Fibroblast of mammary gland (primary cell): ENCODE results near the gene CASTOR1.

Experiments
- DNase-seq: peaks from one replicate; pipeline ENCODE4 v3.0.0-alpha.2; 2010; ENCODE audit warnings: low read depth
- H3K4me3 ChIP-seq: 2 replicates; pipeline ENCODE4 v1.5.1; 2011; ENCODE audit warnings: low read depth, mild to moderate bottlenecking, low read length, moderate library complexity; ENCODE audit not compliant: control insufficient read depth
- CTCF ChIP-seq: conservative IDR thresholded peaks from 2 replicates; pipeline ENCODE4 v1.5.1; 2011; ENCODE audit warnings: low read depth, low read length, inconsistent platforms; ENCODE audit not compliant: control insufficient read depth, insufficient read depth

The CASTOR1 gene

GRCh38 chr22:30294830-30295229 is 5.5 kb upstream of the CASTOR1 start:
- no peak for TF ChIP-seq CTCF
- no peak for DNase-seq
- H3K4me3 ChIP-seq: no peak overlapping the region

- no peak for TF ChIP-seq CTCF
These were observed 4.8 kb upstream of the CASTOR1 start for GRCh38 chr22:30294066-30294465.

GRCh38 chr22:30293026-30293425 is 3.7 kb upstream of the CASTOR1 start:
- no peak for DNase-seq
- no peak for TF ChIP-seq CTCF
- no peak overlapping the region for H3K4me3 ChIP-seq

More at GRCh38 chr22:30294066-30294465, 4.8 kb upstream of the CASTOR1 start:
- no peak overlapping the region for H3K4me3 ChIP-seq
- DNase-seq: no peak

- no peak for TF ChIP-seq CTCF
- H3K4me3 ChIP-seq: no peak overlapping the region
- no peak for DNase-seq
These were observed 3.0 kb upstream of the CASTOR1 start for GRCh38 chr22:30292069-30292970.

GRCh38 chr22:30291058-30291892 is 2.0 kb upstream of the CASTOR1 start:
- no peak overlapping the region for H3K4me3 ChIP-seq
- TF ChIP-seq CTCF: no peak
- DNase-seq: peak; percentile 67

GRCh38 chr22:30290342-30291057 is 1.2 kb upstream of the CASTOR1 start:
- peak; percentile 73 for DNase-seq
- H3K4me3 ChIP-seq: no peak overlapping the region

More at GRCh38 chr22:30290342-30291057, 1.2 kb upstream of the CASTOR1 start:
- TF ChIP-seq CTCF: no peak
